Measurements from ENCODE around the gene PPIL4. TPM values are rescaled to one million over a fixed set of nuclear protein-coding genes. Genes with fewer than 3 reads are reported as not detected.

The PPIL4 gene
- total and polyA plus RNA-seq, 2 experiments from 2014 or later = 31.4 to 38.7 TPM

- H3K27ac ChIP-seq = no peak overlapping the region
- TF ChIP-seq CTCF (IDR thresholded peaks at IDR 0.05; ENCODE audit: poor library complexity) = no peak
- TF ChIP-seq EZH2 (IDR thresholded peaks at IDR 0.05; ENCODE audit: borderline replicate concordance) = no peak
- TF ChIP-seq EZH2phosphoT487 (IDR thresholded peaks at IDR 0.05; ENCODE audit: low read depth, severe bottlenecking, unreplicated experiment) = no peak
These were observed 73.6 kb downstream of the PPIL4 start for GRCh38 chr6:149472241-149472640.

GRCh38 chr6:149471801-149472200, 74.0 kb downstream of the PPIL4 start:
- no peak for DNase-seq (ENCODE audit: low spot score)
- TF ChIP-seq EZH2phosphoT487 (IDR thresholded peaks at IDR 0.05; ENCODE audit: low read depth, severe bottlenecking, unreplicated experiment) (no peak), CTCF (IDR thresholded peaks at IDR 0.05; ENCODE audit: poor library complexity) (no peak), EZH2 (IDR thresholded peaks at IDR 0.05; ENCODE audit: borderline replicate concordance) (no peak)
- H3K27ac ChIP-seq = no peak overlapping the region

More at GRCh38 chr6:149472241-149472640, 73.6 kb downstream of the PPIL4 start:
- 95% methylated on average over 5 of the region's 5 CpGs for WGBS (ENCODE audit: low lambda C conversion rate, missing lambda C conversion rate)
- Histone ChIP-seq H4K20me1 (ENCODE audit: insufficient read depth, poor library complexity, severe bottlenecking) (no peaks in the 10 kb centered on the region), H3K79me2 (no peaks in the 10 kb centered on the region), H2AFZ (no peak overlapping the region), H3K9me2 (replicated peaks; ENCODE audit: insufficient read depth) (no peaks in the 10 kb centered on the region), H3K36me3 (replicated peaks; ENCODE audit: insufficient read depth, low read depth) (no peaks in the 10 kb centered on the region), H3K27me3 (no peaks in the 10 kb centered on the region), H3K4me3 (no peak overlapping the region), H3K9me3 (ENCODE audit: low read depth) (no peaks in the 10 kb centered on the region), H3K4me1 (ENCODE audit: insufficient read depth) (no peaks in the 10 kb centered on the region), H3K4me2 (no peak overlapping the region)
- no peak for DNase-seq (ENCODE audit: low spot score)

GRCh38 chr6:149470948-149471347, 74.9 kb downstream of the PPIL4 start:
- no peaks in the 10 kb centered on the region for H3K36me3 ChIP-seq (replicated peaks; ENCODE audit: insufficient read depth, low read depth)
- H3K79me2 ChIP-seq = no peaks in the 10 kb centered on the region
- H3K27ac ChIP-seq = no peak overlapping the region
- H3K9me2 ChIP-seq (replicated peaks; ENCODE audit: insufficient read depth) = no peaks in the 10 kb centered on the region
- H3K4me3 ChIP-seq = no peak overlapping the region
- no peak overlapping the region for H3K4me2 ChIP-seq
- H3K9me3 ChIP-seq (ENCODE audit: low read depth) = no peaks in the 10 kb centered on the region
- H3K4me1 ChIP-seq (ENCODE audit: insufficient read depth) = no peaks in the 10 kb centered on the region
- H3K27me3 ChIP-seq = no peaks in the 10 kb centered on the region
- H2AFZ ChIP-seq = no peak overlapping the region
- no peaks in the 10 kb centered on the region for H4K20me1 ChIP-seq (ENCODE audit: insufficient read depth, poor library complexity, severe bottlenecking)
- TF ChIP-seq EZH2phosphoT487 (IDR thresholded peaks at IDR 0.05; ENCODE audit: low read depth, severe bottlenecking, unreplicated experiment) = no peak
- TF ChIP-seq CTCF (IDR thresholded peaks at IDR 0.05; ENCODE audit: poor library complexity) = no peak
- TF ChIP-seq EZH2 (IDR thresholded peaks at IDR 0.05; ENCODE audit: borderline replicate concordance) = no peak
- no peak for DNase-seq (ENCODE audit: low spot score)
- WGBS (ENCODE audit: low lambda C conversion rate, missing lambda C conversion rate) = 95% methylated on average over 2 of the region's 2 CpGs

More at GRCh38 chr6:149471801-149472200, 74.0 kb downstream of the PPIL4 start:
- H3K9me2 ChIP-seq (replicated peaks; ENCODE audit: insufficient read depth) = no peaks in the 10 kb centered on the region
- 87% methylated on average over 3 of the region's 3 CpGs for WGBS (ENCODE audit: low lambda C conversion rate, missing lambda C conversion rate)
- H3K27me3 ChIP-seq = no peaks in the 10 kb centered on the region
- H3K79me2 ChIP-seq = no peaks in the 10 kb centered on the region
- H4K20me1 ChIP-seq (ENCODE audit: insufficient read depth, poor library complexity, severe bottlenecking) = no peaks in the 10 kb centered on the region
- H3K4me1 ChIP-seq (ENCODE audit: insufficient read depth) = no peaks in the 10 kb centered on the region
- H2AFZ ChIP-seq = no peak overlapping the region
- no peak overlapping the region for H3K4me3 ChIP-seq
- no peaks in the 10 kb centered on the region for H3K9me3 ChIP-seq (ENCODE audit: low read depth)
- H3K4me2 ChIP-seq = no peak overlapping the region
- H3K36me3 ChIP-seq (replicated peaks; ENCODE audit: insufficient read depth, low read depth) = no peaks in the 10 kb centered on the region

GRCh38 chr6:149468179-149468578, 77.7 kb downstream of the PPIL4 start:
- no peaks in the 10 kb centered on the region for H3K4me1 ChIP-seq (ENCODE audit: insufficient read depth)
- 94% methylated on average over 2 of the region's 2 CpGs for WGBS (ENCODE audit: low lambda C conversion rate, missing lambda C conversion rate)
- no peaks in the 10 kb centered on the region for H4K20me1 ChIP-seq (ENCODE audit: insufficient read depth, poor library complexity, severe bottlenecking)
- H2AFZ ChIP-seq = no peak overlapping the region
- no peaks in the 10 kb centered on the region for H3K27me3 ChIP-seq
- no peaks in the 10 kb centered on the region for H3K9me2 ChIP-seq (replicated peaks; ENCODE audit: insufficient read depth)
- H3K27ac ChIP-seq = no peak overlapping the region
- no peak for TF ChIP-seq CTCF (IDR thresholded peaks at IDR 0.05; ENCODE audit: poor library complexity)
- no peak for TF ChIP-seq EZH2 (IDR thresholded peaks at IDR 0.05; ENCODE audit: borderline replicate concordance)
- no peak for TF ChIP-seq EZH2phosphoT487 (IDR thresholded peaks at IDR 0.05; ENCODE audit: low read depth, severe bottlenecking, unreplicated experiment)
- no peak overlapping the region for H3K4me3 ChIP-seq
- H3K79me2 ChIP-seq = no peaks in the 10 kb centered on the region
- H3K9me3 ChIP-seq (ENCODE audit: low read depth) = no peaks in the 10 kb centered on the region
- DNase-seq (ENCODE audit: low spot score) = no peak
- no peak overlapping the region for H3K4me2 ChIP-seq
- H3K36me3 ChIP-seq (replicated peaks; ENCODE audit: insufficient read depth, low read depth) = no peaks in the 10 kb centered on the region

Measured in hepatocyte (in vitro differentiated cells).